HG02852 (cell line): ENCODE data around the gene CDX1.

Experiments
- ATAC-seq: cut with Tn5 transposase; IDR thresholded peaks from one replicate; pipeline ENCODE4 v1.9.1; 2021; ENCODE audit warnings: mild to moderate bottlenecking, moderate library complexity; ENCODE audit not compliant: unreplicated experiment

CDX1 gene

DNA sequence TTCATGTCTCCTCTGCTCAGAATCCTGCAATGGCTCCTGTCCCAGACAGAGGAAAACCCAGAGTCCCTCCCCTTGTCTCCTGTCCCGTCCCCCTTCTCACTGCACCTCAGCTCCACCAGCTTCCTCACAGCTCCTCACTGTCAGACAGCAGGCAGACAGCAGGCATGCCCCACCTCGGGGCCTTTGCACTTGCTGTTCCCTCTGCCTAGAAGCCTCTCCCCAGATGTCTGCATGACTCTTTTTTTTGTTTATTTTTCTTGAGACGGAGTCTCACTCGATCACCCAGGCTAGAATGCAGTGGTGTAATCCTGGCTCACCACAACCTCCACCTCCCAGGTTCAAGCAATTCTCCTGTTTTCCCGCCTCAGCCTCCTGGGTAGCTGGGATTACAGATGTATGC, 14.4 kb downstream of the CDX1 start:
- ATAC-seq = no peak

DNA sequence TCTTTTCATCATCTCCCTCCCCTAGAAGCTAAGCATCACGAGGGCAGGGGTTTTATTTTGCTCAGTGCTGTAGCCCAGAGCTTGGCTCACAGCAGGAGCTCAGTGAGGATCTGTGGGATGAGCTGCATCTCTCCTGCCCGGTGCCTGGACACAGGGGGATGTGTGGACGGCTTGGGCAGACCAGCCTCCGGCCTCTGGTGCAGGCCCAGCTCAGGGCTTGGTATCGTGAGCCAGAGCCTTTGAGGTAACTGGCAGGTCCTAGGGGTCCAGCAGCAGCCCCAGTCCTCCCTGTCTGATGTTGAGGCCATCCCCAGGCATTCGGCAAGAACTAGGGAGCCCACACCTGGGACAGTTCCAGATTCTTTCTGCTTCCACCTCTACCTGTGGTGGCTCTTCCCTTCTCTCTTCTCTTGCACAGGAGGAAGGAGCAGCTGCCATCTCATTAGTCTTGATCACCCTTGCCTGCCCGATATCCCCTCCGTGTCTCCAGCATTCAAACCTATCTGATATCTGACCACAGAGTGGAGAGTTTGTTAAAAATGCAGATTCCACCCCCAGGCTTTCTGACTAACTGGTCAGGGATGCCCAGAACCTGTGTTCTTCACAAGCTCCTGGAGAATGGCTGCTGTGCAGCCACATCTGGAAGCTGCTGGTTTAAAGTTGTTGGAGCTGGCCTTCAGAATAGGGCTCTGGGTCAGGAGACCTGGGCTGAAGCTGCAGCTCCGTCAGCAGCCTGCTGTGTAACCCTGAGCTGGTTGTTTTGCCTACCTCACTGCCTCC, 15.4 kb downstream of the CDX1 start:
- no peak for ATAC-seq

DNA sequence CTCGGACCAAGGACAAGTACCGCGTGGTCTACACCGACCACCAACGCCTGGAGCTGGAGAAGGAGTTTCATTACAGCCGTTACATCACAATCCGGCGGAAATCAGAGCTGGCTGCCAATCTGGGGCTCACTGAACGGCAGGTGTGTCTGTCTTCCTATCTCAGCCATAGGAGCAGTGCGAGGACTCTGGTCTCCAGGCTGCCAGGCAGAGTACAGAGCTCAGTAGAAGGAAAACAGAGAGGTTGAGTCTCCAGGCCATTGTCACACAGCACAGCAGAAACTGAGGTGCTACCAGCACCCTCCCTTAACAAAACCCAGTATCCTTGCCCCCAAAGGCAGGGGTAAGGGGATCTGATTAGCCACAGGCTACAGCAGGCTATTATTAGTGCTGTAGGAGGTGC, 16.2 kb downstream of the CDX1 start:
- no peak for ATAC-seq

DNA sequence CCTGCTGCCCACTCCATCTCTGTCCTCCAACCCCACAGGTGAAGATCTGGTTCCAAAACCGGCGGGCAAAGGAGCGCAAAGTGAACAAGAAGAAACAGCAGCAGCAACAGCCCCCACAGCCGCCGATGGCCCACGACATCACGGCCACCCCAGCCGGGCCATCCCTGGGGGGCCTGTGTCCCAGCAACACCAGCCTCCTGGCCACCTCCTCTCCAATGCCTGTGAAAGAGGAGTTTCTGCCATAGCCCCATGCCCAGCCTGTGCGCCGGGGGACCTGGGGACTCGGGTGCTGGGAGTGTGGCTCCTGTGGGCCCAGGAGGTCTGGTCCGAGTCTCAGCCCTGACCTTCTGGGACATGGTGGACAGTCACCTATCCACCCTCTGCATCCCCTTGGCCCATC, 16.9 kb downstream of the CDX1 start:
- ATAC-seq = no peak

DNA sequence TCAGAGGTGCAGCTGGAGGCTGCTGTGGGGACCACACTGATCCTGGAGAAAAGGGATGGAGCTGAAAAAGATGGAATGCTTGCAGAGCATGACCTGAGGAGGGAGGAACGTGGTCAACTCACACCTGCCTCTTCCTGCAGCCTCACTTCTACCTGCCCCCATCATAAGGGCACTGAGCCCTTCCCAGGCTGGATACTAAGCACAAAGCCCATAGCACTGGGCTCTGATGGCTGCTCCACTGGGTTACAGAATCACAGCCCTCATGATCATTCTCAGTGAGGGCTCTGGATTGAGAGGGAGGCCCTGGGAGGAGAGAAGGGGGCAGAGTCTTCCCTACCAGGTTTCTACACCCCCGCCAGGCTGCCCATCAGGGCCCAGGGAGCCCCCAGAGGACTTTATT, 17.4 kb downstream of the CDX1 start:
- ATAC-seq = no peak

DNA sequence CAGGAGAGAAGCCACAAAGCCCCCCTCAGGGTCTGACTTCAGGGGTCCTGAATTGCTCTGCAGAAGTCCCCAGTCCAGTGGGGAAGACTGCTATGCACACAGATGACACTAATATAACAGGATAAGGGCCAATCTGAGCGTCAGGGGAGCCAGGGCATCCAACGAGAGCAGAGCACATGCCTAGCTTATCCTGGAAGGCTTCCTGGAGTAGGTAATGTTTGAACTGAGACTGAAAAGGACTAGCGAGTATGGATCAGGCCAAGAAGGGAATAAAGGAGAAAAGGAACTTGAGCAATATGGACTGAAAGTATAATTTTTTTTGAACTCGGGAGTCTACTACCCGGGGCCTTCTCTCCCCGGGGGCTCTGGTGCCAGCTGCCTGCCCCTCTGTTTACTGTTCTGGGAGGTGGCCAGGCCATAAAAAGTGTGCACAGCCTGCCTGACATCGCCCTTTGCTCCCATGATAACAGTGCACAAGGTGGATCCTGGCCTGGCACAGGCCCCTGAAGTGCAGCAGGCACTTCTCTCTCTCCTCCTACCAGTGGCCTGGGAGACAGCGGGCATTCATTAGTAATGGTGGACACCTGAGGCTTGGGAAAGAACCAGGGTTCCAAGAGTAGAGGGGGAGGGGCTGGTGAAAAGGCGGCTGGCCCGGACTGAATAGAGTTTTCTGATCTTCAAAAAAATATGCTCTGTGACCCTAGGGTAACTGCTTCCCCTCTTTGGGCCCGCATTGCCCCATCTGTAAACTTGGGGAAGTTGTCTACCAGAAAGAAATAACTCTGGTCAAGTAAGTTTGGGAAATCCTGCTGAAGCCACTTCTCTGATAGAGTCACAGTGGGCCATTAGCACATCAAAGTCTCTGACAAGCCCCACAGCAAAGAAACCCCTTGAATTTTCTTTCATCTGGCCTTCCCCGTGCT, 18.7 kb downstream of the CDX1 start:
- no peak for ATAC-seq

DNA sequence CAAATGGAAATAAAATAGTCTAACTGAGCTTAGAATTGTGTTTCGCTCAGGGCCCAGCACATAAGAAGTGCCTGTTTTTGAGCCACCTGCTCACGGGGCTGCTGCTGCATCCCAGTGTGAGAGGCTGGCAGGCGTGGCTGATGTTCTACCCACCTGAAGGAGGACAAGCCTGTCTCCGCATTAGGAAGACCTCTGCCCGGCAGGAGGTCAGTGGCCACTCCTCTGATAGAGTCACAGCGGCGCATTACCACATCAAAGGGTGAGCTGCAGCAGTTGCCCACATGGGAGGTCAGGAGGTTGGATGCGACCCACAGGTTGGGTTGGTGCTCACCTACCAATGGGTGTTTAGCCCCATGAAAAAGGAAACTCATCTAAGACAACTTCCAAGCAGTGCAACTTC, 19.6 kb downstream of the CDX1 start:
- no peak for ATAC-seq

DNA sequence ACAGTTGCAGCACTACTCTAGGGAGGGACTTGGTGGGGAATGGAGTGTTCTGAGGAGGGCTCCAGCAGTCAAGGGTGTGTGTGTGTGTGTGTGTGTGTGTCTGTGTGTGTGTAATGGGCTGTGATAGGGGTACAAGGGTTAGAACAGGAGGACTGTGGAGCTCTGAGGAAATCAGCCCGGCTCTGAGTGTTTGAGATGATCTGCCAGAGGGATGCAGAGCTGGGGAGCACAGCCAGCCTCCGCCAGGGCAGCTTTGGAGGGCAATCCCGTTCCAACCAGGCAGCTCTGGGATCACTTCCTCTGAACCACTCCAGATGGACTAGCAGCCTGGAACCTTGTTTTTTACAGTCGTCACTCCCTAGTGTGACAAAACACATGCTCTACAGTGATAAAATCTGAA, 20.3 kb downstream of the CDX1 start:
- no peak for ATAC-seq

DNA sequence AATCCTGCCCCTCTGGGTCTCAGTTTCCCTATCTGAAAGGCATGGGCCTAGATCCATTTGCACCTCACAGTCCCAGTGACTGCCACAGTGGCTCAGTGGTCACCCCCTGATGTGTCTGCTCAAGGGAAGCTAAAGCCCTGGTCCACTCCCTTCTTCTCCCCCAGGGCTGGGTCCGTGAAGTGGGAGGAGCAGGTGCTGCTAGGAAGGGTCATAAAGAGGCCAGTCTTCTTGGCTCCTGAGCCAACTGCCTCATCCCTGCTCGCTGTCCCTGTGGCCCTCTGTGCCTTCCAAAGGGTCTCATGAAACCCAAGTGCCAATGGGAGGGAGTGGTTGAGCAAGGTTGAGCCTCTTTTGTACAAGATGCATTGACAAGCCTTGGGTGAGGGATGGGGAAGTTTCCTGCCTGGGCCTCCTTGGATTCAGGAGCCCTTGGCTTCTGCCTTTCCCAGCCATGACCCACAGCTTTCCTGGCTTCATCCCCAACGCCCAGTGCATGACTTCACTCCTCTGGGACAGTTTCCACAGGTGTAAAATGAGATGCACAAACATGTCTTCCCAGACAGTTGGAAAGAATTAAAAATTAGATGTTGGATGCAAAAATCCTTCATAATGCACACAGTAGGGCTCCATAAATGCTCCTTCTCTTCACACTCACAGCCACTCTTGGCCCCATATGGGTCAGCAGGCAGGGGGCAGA, 21.7 kb downstream of the CDX1 start:
- no peak for ATAC-seq

DNA sequence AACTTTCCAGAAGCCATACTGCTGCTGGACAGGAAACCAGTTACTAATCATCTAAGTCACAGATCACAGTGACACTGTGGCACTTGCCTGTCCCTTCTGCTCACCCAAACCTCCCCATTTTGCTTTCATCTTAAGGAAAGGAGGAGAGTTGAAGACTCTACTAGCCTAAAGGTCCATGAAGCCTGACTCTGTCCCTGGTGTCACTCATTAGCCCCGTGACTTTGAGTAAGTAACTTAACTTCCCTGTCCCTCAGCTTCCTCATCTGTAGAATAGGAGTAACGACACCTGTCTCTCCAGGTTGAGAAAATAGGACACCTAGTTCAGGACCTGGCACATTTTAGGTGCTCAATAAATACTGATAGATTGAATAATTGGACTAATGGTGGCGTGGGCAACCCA, 22.7 kb downstream of the CDX1 start:
- ATAC-seq = no peak

DNA sequence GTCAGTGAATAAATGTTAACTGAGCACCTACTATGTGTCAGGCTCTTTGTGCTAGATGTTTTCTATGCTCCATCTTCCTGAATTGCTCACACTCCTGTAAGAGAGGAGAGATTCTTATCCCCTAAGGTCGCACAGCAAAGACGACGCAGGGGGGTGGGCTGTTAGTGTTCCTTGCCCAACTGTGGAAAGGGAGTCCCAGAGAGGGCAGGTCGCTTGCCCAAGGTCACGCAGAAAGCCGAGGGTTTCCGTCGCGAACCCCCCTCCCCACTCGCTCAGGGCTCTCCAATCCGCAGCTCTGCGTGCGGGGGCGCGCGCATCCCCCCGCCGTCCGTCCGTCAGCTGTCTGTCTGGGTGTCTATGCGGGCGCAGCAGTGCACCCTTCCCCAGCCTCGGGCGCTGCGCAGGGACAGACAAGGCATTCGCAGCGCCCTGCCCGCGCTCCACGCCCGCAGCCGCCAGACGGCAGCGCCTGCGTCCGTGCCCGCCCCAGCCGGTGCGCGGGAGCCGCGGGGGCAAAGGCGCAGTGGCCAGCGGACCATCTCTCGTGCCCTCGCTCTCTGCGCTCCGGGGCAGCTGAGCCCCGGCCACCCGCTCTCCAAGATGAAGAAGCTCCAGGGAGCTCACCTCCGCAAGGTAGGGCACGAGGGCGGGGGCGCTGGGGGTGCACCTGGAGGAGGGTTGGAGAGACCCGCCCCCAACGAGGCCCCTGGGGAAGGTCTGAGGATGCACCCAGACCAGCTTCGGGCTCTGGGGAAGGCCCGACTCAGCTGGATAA, 23.3 kb downstream of the CDX1 start, which contains the start of gene SLC6A7:
Gene SLC6A7 (plus strand): TSS at position 335 of the 775 bp plus-strand sequence. CDS start 266 bp downstream, at position 601.
- ATAC-seq = no peak

DNA sequence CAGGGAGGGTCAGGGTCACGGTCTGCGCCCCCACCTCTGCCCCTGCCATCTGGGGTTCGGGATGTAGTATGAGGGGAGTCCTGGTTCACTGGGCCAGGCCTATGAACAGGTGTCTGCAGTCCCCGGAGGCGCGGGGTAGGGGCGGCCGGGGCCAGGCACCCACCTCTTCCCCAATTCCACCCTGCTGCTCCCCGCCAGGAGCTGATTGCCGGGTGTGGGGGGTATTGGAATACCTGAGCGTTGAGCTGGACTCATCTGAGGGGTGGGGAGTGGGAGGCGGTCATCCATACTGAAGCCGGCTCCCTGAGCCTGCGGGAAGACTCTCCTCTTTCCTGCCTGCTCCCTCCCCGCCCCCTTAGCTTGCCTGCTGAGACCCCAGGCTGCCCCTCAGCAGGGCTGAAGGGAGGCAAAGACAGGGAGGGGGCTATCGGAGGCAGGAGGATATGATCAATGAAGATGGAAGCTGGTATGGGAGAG, 24.0 kb downstream of the CDX1 start:
- ATAC-seq = no peak

DNA sequence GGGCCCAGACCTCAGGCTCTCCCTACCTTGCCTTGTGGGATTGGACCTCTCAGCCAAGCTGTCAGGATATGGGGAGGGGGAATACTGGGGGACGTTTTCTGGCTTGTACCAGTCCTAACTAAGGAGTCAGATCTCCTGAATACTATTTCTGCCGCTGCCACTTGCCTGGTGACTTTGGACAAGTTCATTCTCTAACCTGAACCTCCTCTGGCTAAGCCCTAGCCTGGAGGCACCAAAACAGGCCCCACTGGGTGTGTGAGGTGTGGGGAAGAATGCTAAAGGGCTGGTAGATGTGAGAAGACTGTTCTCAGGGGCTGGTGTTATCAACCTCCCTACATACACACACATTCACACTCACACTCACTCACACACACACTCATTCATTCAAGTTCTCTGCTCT, 24.4 kb downstream of the CDX1 start:
- no peak for ATAC-seq

DNA sequence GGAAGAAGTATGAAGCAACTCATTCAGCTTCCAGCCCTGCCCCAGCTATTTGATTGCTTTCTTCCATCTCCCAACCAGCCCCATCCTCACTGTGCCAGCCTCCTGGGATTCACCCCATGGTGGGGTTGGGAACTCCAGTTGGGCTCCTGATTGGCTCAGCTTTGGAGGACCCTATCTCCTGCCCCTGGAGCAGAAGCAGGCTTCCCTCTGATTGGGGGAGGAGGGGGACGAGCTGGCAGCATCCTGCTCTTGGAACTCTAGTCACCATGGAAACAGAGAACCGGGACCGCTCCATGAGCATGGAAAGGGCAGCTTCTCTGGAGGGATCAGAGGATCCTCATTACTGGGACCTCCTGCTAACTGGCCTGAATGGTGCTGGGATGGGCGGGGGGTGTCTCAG, 25.9 kb downstream of the CDX1 start:
- no peak for ATAC-seq

DNA sequence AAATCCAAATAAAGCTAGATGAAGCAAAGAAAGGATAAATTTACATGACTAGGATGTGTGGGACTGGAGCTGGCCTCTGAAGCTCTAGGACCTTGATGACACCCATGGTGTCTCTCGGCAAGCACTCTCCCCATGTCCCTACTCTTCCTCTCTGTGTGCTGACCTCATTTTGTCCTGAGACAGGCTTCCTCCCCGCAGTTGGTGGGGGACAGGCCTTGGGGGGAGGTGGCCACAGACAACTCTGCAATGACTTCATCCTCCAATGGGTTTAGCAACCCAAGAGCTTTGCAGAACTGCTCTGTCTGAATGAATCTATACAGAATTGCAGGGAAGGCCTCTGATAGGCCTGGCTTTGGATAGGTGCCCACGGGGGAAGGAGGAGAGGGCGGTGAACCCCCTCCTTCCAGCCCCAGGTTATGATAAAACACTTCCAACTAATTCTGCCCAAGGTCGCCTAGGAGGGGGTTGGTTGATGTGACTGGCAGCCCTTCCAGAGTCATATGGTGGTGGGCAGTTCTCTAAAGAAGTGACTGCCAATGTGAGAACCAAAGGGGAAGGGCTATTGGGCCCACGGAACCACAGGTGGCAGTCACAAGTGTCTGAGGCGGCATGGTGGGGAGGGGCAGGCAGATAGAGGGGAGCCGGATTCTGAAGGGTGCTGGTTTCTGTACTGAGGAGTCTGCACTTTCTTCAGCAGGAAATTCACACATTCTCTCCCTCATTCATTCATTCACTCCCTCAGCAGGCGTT, 29.3 kb downstream of the CDX1 start:
- no peak for ATAC-seq

DNA sequence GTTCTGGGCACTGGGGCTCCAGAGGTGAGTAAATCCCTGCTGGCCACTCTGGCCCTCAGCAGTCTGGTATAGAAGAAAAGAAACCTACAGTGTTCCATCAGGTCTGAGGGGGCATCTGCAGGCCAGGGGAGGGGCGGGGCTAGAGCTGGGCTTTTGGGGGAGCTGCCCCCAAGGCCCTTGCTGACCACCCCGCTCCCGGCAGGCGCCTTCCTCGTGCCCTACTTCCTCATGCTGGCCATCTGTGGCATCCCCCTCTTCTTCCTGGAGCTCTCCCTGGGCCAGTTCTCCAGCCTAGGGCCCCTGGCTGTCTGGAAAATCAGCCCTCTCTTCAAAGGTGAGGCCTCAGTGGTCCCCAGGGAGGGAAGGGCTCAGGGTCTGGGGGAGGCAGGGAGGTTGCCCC, 29.9 kb downstream of the CDX1 start:
- no peak for ATAC-seq

DNA sequence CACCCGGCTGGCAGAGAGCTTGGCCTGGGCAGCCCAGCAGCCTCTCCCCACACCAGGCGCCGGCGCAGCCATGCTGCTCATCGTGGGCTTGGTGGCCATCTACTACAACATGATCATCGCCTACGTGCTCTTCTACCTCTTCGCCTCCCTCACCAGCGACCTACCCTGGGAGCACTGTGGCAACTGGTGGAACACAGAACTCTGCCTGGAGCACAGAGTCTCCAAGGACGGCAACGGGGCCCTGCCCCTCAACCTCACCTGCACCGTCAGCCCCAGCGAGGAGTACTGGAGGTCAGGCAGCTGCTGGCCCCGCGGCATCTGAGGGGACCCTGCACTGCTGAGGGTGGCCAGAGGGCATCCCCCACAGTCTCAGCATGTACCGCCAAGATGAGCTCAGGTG, 30.4 kb downstream of the CDX1 start:
- ATAC-seq = no peak

DNA sequence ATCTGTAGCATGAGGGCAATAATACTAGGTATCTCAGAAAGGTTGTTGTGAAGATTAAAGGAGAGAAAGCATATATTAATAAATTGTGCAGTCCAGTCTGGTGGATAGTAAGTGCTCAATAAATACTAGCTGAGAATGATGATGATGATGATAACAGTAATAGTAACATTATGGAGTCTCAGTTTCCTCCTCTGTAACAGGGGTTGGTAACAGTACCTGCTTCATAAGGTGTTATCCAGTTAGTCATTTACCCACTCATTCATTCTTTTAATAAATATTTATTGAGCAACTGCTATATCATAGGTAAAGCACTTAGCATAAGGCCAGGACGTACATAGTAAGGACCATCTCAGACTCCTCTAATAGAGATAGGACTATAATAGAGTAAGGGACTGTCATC, 30.9 kb downstream of the CDX1 start:
- ATAC-seq = no peak

DNA sequence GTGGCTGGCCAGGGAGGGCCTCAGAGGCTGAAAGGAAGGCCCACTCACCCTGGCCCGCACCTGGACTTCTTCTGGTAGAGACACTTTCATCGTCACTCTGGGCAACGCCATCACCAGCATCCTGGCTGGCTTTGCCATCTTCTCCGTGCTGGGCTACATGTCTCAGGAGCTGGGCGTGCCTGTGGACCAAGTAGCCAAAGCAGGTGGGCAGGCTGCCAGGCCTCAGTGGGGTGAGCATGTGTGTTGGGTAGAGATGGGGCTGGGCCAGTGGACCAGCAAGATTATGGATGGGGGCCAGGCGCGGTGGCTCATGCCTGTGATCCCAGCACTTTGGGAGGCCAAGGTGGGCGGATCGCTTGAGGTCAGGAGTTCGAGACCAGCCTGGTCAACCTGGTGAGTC, 35.9 kb downstream of the CDX1 start:
- no peak for ATAC-seq
